Left renal cortex interstitium (tissue), 4 donors: ENCODE measurements around the gene PRKAG3. TPM values are rescaled to one million over a fixed set of nuclear protein-coding genes. Genes with fewer than 3 reads are reported as not detected.

Source experiments
- DNase-seq, 4 donors: peaks; one replicate each; pipeline ENCODE4 v3.0.0-alpha.2; 2013; ENCODE audit warnings: low read depth in 4 of 4, low spot score in 2 of 4, missing footprints in 1 of 4
- polyA plus RNA-seq, 4 donors: library from polyadenylated mRNA; unstranded; fragments of 120-200 nt; gene quantifications; one replicate each; pipeline ENCODE4 v1.2.1, GENCODE V29; 2013; ENCODE audit not compliant: insufficient read length in 4 of 4

PRKAG3 gene
- polyA plus RNA-seq: under 1 TPM in 2 of 4 donors, not detected in 2; 0.07 to 0.17 TPM

DNA sequence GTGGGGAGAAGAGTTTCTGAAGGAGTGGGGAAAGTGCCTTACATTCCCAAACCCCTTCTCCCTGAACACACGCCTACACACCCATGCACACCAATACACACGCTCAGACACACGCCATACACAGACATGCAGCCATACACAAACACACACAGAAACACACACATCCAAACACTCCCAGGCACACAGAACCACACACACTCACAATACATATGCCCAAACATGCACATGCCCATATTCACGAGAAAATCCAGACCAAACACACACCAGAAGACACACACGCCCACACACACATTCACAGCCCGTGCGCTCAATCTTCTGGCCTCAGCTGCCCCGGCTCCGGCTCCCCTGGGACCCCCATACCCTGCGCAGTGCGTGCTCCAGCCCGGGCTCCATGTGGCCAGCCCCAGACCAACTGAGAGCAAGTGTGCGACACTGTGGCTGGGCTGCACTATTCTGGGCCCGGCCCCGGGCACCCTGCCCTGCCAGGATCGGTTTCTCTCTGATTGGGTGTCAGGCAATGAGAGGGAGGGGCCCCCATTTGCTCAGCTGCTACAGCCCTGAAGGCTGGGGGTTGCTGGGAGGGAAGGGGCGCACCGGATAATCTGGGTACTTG lies at the start of gene PRKAG3:
Gene PRKAG3, minus strand, starts transcription at position 426 of the 613 bp plus-strand sequence.
- DNase-seq: no peak

DNA sequence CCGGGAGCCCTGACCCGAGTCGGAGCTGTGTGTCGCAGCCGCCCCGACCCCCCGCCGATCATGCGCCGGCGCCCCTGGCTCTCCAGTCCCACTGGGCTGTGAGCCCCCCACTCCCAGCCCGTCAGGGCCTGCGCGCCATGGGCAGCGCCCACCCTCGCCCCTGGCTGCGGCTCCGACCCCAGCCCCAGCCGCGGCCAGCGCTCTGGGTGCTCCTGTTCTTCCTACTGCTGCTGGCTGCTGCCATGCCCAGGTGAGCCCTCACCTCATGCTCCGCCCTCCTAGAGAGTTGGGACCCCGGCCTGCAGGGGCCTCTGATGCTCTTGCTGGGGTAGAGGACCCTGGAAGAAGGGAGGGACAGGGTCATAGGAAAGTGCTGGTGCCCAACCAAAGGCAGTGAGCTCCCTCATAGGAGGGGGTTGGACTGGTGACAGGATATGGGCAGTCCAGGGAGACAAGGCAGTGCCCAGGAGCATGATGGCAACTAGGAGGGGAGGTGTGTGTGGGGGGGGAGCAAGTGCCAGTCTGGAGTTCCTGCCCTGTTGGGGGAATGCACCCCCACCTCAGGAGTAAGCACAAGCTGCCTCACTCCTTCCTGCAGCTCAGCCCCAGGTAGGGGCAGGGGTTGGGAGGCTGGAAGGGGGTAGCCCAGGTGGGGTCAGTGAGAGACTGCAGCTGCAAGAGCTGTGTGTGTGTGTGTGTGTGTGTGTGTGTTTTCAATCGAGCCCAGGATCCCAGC lies 49.4 kb upstream of the PRKAG3 start:
- DNase-seq: no peak

DNA sequence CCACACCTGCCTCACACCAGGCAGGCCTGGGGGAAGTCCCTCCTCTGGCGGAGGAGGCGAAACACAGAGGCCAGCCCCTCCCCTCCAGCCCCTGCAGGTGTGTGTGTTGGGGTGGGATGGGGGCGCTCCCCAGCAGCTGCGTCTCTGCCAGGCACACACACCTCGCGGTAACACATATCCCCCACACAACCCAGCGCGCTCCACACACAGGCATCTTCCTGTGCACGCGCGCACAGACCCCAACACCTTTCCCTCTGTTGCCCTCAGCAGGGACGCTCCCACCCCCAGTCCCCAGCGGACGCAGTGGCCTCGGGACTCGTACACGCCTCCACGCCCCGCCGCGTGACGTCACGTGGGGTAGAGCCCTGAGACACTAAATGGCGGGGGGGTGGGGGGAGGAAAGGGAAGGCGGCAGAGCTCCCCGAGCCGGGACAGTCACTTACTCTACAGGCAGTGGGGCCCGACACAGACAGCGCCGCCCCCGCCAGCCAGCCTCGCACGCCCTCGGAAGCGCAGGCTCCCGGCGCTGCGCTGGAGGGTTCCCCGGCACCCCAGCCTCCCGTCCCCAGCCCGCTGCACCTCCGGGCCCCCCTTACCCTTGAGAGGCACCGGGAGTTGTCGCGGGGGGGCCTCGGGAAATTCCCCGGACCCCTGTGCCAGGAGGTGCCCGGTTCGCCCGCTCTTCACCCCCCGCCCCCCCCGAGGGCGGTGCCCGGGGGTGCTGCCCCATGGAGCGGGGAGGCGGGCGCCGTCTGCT lies 48.7 kb upstream of the PRKAG3 start, which contains the start of gene WNT10A:
Gene WNT10A, plus strand, starts transcription at position 751 of the 757 bp plus-strand sequence. CDS start 144 bp downstream, outside the sequence.
- DNase-seq: no peak

DNA sequence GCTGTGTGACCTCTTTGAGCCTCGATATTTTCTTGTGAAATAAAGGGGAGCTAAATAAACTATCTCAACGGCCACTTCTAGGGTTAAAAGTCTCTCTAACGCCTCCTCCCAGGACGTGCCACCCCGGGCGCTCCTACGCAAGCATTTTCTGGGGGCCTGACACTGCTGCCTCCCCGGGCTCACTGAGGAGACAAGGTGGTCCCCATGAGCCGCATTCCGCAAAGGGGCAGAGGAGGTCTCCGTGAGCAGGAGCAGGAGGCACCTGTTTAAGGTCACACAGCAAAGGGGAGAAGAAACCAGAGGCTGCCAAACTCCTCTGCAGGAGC lies 48.1 kb upstream of the PRKAG3 start:
- no peak for DNase-seq

DNA sequence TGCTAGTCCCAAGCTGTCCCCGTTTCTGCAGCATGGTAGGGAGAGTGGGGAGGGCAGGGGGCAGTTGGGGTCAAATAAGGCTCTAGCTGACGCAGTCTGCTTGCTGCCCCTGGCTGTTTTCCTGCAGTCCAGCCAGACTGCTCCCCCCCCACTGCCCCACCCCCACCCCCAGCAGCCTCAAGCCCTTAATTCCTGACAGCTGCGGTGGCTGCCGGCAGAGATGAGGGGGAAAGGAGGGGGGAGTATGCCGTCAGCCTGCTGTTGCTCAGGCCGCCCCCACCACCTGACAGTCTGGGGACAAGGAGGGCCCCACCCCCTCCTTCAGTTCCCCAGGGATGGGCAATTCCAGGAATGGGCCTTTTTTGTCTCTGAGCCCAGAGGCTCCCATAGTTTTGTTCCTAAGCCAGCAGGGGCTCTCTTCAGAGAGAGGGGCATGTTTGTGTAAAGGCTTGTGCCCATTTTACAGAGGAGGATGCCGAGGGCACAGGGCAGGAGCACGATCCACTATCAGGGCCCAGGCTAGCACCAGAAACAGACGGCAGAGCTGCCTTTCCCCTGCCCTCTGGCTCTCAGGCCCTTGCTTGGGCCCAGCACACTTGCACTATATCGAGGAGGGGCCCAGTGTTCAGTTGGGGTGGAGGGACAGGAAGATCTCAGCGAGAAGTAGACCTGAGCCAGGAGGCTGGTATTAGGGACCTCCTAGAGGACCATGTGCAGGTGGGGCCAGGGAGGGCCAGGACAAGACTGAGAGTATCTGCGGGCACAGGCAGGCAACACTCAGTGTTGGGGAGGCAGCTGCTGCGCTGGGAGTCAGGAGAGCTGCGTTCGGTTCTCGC lies 47.5 kb upstream of the PRKAG3 start:
- DNase-seq: no peak

GRCh38 chr2:218878486-218878885 lies 46.9 kb upstream of the PRKAG3 start:
- no peak for DNase-seq

GRCh38 chr2:218877891-218878290 lies 46.3 kb upstream of the PRKAG3 start:
- DNase-seq: no peak

DNA sequence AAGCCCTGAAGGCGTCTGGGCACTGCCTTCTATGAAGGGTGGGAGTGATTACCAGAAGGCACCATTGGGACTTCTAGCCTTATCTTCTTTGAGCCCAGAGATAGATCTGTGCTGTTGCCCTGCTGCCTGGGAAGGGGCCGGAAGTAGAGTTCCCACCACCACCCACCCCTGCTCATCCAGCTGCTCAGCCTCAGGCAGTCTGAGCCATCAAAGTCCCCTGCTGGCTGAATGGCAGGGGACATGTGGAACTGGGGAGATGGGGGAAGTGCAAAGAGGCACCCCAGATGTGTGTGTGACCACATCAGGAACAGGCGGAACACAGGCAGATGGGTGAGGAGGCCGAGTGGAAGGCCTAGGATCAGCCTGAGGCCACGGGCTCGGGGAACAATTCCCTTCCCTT lies 45.7 kb upstream of the PRKAG3 start:
- no peak for DNase-seq

DNA sequence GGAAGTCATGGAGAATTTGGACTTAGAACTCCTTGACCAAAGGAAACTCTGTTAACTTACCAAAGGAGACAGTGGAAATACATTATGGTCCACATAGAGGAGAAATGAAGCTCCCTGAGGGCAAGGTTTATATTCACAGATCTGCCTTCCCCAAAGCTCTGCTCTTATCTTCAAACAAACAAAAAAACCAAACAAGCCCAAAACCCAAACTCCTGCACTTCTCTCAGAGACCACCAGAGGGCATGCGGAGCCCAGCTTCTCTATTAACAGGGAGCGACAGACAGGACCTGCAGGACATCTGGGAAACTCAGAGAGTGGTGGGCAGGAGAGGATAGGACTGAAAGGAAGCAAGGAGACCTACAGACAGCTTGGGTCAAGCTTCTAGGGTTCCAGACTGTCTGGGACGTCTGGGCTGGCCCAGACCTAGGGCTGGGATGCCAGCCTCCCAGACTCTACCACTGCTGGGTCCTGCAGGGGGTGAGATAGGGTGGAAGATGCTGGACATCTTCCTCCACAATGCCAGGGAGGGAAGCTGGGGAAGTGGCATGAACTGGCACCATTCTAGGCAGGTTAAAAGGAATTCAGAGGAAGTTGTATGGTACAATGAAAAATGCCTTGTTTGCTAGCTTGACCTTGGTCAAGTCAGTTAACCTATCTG lies 45.1 kb upstream of the PRKAG3 start:
- DNase-seq: peak in 1 of 4 donors; percentile 70

DNA sequence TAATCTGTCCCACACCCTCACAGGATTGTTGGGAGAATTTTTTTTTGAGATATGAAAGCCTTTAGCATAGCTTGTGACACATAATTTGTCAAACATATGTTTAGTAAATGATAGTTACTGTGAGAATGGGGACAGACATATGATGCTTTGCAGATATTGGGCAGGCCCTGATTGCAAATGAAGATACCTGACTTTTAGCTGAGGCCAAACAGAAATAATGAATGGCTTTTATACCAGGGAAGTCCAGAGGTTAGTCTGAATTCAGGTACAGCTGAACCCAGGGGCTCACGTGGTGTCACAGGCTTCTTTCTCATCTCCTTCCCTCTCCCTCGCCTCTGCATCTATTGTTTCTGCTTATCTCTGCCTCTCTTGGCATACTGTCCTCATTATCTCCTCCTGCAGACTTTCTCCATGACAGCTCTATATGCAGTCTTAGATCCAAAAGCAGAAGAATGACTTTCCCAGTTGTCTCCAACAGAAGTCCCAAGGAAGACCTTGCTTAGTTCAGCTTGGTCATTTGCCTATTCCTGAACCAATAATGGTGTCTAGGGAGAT lies 44.2 kb upstream of the PRKAG3 start:
- DNase-seq: no peak

DNA sequence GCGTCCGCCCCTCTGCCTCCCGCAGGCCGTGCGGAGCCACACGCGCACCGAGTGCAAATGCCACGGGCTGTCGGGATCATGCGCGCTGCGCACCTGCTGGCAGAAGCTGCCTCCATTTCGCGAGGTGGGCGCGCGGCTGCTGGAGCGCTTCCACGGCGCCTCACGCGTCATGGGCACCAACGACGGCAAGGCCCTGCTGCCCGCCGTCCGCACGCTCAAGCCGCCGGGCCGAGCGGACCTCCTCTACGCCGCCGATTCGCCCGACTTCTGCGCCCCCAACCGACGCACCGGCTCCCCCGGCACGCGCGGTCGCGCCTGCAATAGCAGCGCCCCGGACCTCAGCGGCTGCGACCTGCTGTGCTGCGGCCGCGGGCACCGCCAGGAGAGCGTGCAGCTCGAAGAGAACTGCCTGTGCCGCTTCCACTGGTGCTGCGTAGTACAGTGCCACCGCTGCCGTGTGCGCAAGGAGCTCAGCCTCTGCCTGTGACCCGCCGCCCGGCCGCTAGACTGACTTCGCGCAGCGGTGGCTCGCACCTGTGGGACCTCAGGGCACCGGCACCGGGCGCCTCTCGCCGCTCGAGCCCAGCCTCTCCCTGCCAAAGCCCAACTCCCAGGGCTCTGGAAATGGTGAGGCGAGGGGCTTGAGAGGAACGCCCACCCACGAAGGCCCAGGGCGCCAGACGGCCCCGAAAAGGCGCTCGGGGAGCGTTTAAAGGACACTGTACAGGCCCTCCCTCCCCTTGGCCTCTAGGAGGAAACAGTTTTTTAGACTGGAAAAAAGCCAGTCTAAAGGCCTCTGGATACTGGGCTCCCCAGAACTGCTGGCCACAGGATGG lies 42.0 kb upstream of the PRKAG3 start:
- no peak for DNase-seq

DNA sequence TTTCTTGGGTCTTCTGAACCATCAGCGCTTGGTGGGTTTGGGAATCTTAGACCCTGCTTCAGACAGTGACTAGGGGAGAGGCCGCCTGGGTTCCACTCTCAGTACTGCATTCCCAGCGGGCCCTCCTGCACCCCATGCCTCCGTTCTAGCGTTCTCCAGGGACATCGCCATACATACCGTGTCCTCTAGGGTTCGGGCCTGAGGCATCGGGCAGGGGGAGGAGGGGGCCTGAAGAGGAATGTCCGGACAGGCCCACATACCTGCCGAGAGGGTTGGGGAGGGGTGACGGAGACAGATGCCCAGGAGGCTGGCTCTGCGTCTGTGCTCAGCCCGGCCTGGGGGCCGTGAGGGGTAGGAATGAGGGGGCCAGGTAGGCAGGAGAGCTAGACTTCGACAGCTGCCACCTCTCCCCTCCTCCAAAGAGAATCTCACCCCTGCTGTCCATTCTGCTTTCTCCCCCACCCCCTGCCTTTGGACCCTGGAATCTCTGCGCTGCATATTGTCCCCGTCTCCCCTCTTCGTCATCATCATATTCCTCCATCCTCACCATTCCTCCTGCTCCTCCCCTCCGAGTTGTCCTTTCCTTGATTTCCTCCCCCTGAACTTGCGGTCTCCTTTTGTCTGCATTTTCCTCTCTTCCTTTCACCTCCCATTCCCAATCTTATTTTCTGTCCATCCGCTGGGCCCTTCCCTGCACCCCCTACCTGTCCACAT lies 41.2 kb upstream of the PRKAG3 start:
- no peak for DNase-seq

DNA sequence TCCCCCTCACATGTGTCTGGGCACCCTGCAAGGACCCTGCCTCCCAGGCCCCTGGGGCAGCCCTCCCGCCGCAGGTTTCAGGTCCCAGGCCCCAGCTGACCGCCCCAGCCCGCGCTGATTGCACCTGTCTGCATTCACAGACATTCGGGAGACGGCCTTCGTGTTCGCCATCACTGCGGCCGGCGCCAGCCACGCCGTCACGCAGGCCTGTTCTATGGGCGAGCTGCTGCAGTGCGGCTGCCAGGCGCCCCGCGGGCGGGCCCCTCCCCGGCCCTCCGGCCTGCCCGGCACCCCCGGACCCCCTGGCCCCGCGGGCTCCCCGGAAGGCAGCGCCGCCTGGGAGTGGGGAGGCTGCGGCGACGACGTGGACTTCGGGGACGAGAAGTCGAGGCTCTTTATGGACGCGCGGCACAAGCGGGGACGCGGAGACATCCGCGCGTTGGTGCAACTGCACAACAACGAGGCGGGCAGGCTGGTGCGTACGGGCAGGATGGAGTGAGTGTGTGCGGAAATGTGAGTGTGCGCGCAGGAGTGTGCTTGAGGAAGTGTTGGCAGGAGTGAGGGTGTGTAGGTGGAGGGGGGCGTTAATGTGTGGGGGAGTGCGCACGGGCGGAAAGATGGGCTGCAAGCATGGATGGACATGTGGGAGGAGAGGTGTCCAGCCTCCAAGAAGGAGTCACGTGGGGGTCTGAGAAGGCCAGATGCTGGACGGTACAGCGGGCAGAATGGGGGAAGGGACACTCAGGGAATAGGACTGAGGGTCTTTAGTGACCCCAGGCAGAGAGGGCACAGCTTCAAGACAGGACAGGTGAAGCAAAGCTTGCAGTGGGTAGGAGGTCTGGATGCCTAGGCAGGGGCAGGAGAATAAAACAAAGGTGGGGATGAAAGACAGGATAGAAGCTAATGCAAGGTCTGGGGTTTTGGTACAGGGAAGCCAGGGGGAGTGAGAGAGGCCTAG lies 40.0 kb upstream of the PRKAG3 start:
- DNase-seq: no peak

GRCh38 chr2:218870984-218871344 lies 39.4 kb upstream of the PRKAG3 start:
- DNase-seq: no peak

DNA sequence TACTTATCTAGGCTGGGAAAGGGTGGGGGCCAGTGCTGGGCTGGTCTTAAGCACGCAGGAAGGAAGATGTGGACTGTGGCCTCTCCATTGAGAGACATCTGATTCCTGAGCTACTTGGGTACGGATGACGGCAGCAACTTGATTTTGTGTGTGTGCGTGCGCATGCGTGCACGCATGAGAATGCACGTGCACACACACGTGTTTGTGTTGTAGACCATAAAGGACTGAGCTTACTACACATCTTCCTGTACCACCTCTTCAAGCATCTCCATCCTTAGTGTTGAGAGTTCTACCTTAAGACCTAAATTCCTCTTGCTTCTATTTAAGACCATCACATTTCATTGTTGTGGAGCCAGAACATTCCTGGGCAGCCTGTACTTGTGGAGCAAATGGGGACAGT lies 37.5 kb upstream of the PRKAG3 start:
- no peak for DNase-seq

GRCh38 chr2:218867900-218868299 lies 36.3 kb upstream of the PRKAG3 start:
- no peak for DNase-seq

DNA sequence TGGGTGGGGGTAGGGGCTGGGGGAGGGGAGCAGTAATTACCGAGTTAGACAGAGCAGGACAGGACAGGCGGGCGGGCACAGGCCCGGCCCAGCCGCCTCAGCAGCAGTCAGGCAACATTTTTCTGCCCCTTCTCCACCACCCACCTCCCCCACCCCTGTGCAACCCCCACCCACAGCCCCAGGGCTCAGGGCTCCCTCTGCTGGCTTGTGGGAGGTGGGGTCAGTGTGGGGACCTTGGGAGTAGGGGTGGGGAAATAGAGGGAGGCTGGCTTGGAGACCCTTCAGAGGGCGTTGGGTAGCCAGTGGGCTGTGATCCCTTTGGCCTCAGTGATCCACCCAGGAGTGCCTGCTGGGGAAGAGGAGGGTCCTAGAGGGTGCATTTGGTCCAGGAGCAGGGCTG lies 34.4 kb upstream of the PRKAG3 start:
- DNase-seq: no peak
